Loucy (cell line): ENCODE results near the gene TELO2.

Experiments
- H2AFZ ChIP-seq: fragments of 200-600 bp; sonication (generic); 2 replicates; pipeline ENCODE4 v1.6.0; 2016; ENCODE audit warnings: antibody characterized with exemption, mild to moderate bottlenecking, low read length, moderate library complexity
- H3F3A ChIP-seq: fragments of 200-600 bp; 2 replicates; pipeline ENCODE4 v1.6.0; 2016; ENCODE audit warnings: antibody characterized with exemption, low read depth, mild to moderate bottlenecking
- H3K27me3 ChIP-seq: fragments of 200-600 bp; sonication (generic); 2 replicates; pipeline ENCODE4 v1.6.1; 2014; ENCODE audit warnings: low read length, mild to moderate bottlenecking; ENCODE audit not compliant: insufficient read depth, poor library complexity, severe bottlenecking
- H3K36me3 ChIP-seq: fragments of 200-600 bp; sonication (generic); 2 replicates; pipeline ENCODE4 v1.6.1; 2016; ENCODE audit warnings: low read length; ENCODE audit not compliant: insufficient read depth
- H3K4me1 ChIP-seq: fragments of 200-600 bp; sonication (generic); 2 replicates; pipeline ENCODE4 v1.5.1; 2014; ENCODE audit warnings: low read length, mild to moderate bottlenecking; ENCODE audit not compliant: insufficient read depth, poor library complexity, severe bottlenecking
- H3K4me2 ChIP-seq: fragments of 200-600 bp; sonication (generic); 2 replicates; pipeline ENCODE4 v1.6.0; 2014; ENCODE audit warnings: antibody characterized with exemption, low read length, low read depth, mild to moderate bottlenecking; ENCODE audit not compliant: poor library complexity, severe bottlenecking
- H3K4me3 ChIP-seq: fragments of 200-600 bp; sonication (generic); 2 replicates; pipeline ENCODE4 v1.5.1; 2014; ENCODE audit warnings: low read length, mild to moderate bottlenecking, mixed read lengths; ENCODE audit not compliant: poor library complexity, severe bottlenecking
- H3K79me2 ChIP-seq: fragments of 200-600 bp; sonication (generic); 2 replicates; pipeline ENCODE4 v1.6.1; 2014; ENCODE audit warnings: low read length; ENCODE audit not compliant: insufficient read depth
- H3K9ac ChIP-seq: fragments of 200-600 bp; sonication (generic); 2 replicates; pipeline ENCODE4 v1.6.0; 2014; ENCODE audit warnings: mild to moderate bottlenecking, low read depth, low read length, moderate library complexity; ENCODE audit not compliant: poor library complexity, severe bottlenecking
- H3K9me2 ChIP-seq: fragments of 200-600 bp; sonication (generic); replicated peaks from 2 replicates; pipeline ENCODE4 v1.6.1; 2016; ENCODE audit warnings: low read depth, low read length, mixed read lengths
- H3K9me3 ChIP-seq: fragments of 200-600 bp; sonication (generic); 2 replicates; pipeline ENCODE4 v1.6.1; 2014; ENCODE audit warnings: mild to moderate bottlenecking, antibody characterized with exemption, low read length, low read depth; ENCODE audit not compliant: insufficient read depth
- H4K20me1 ChIP-seq: fragments of 200-600 bp; sonication (generic); 2 replicates; pipeline ENCODE4 v1.6.0; 2014; ENCODE audit warnings: antibody characterized with exemption, low read length, mild to moderate bottlenecking; ENCODE audit not compliant: insufficient read depth, poor library complexity, severe bottlenecking
- CTCF ChIP-seq: fragments of 200-600 bp; sonication (generic); conservative IDR thresholded peaks from 2 replicates; pipeline ENCODE4 v1.5.1; 2014; ENCODE audit warnings: mild to moderate bottlenecking, antibody characterized with exemption, low read length
- EZH2phosphoT487 ChIP-seq: fragments of 200-600 bp; IDR thresholded peaks from 2 replicates; pipeline ENCODE4 v1.6.1; 2018; ENCODE audit warnings: antibody characterized with exemption, mild to moderate bottlenecking, moderate library complexity, borderline replicate concordance

TELO2 gene

GRCh38 chr16:1487395-1488053 lies 5.6 kb upstream of the TELO2 start:
- H3K4me1 ChIP-seq = peaks cover under 1% of the 10 kb centered on the region
- H3K27me3 ChIP-seq = no peaks in the 10 kb centered on the region
- H3K9ac ChIP-seq = no peak overlapping the region
- H3K9me3 ChIP-seq = no peaks in the 10 kb centered on the region
- no peak overlapping the region for H3K4me2 ChIP-seq
- no peaks in the 10 kb centered on the region for H3F3A ChIP-seq
- no peaks in the 10 kb centered on the region for H3K36me3 ChIP-seq
- no peaks in the 10 kb centered on the region for H3K79me2 ChIP-seq
- no peaks in the 10 kb centered on the region for H4K20me1 ChIP-seq
- no peaks in the 10 kb centered on the region for H3K9me2 ChIP-seq
- no peak overlapping the region for H2AFZ ChIP-seq
- no peak for TF ChIP-seq EZH2phosphoT487
- no peak for TF ChIP-seq CTCF
- H3K4me3 ChIP-seq = no peak overlapping the region

GRCh38 chr16:1488054-1488601 lies 5.0 kb upstream of the TELO2 start:
- Histone ChIP-seq H3K4me3 (no peak overlapping the region), H3K36me3 (no peaks in the 10 kb centered on the region), H3F3A (no peaks in the 10 kb centered on the region), H3K79me2 (no peaks in the 10 kb centered on the region), H3K4me2 (no peak overlapping the region), H3K9me2 (no peaks in the 10 kb centered on the region), H3K4me1 (peaks cover 5% of the 10 kb centered on the region), H2AFZ (no peak overlapping the region), H4K20me1 (no peaks in the 10 kb centered on the region), H3K27me3 (no peaks in the 10 kb centered on the region), H3K9me3 (no peaks in the 10 kb centered on the region), H3K9ac (no peak overlapping the region)
- TF ChIP-seq EZH2phosphoT487 = no peak
- no peak for TF ChIP-seq CTCF

- Histone ChIP-seq H3K27me3 (no peaks in the 10 kb centered on the region), H3K9me3 (no peaks in the 10 kb centered on the region), H3K4me3 (no peak within 1 kb of the TSS), H4K20me1 (no peaks in the 10 kb centered on the region), H3K36me3 (no peaks in the 10 kb centered on the region), H3K9ac (no peak within 1 kb of the TSS), H2AFZ (no peak within 1 kb of the TSS), H3F3A (no peaks in the 10 kb centered on the region), H3K9me2 (no peaks in the 10 kb centered on the region), H3K4me1 (peaks cover 5% of the 10 kb centered on the region), H3K79me2 (peaks cover 3% of the 10 kb centered on the region; the same call in 1 of the 2 replicates), H3K4me2 (no peak within 1 kb of the TSS)
- TF ChIP-seq CTCF = no peak
Measured at GRCh38 chr16:1488619-1489018, 4.5 kb upstream of the TELO2 start, which contains the start of gene PTX4. TSS of gene PTX4 (minus strand) at chr16:1488944. CDS start at chr16:1488909, 35 bp downstream.
